HG03095 (cell line): ENCODE data around the gene ASAP2.

Experiments
- ATAC-seq: cut with Tn5 transposase; IDR thresholded peaks from one replicate; pipeline ENCODE4 v1.9.1; 2021; ENCODE audit warnings: moderate library complexity; ENCODE audit not compliant: unreplicated experiment

The ASAP2 gene

GRCh38 chr2:9291331-9291730 is 84.7 kb downstream of the ASAP2 start:
- no peak for ATAC-seq

DNA sequence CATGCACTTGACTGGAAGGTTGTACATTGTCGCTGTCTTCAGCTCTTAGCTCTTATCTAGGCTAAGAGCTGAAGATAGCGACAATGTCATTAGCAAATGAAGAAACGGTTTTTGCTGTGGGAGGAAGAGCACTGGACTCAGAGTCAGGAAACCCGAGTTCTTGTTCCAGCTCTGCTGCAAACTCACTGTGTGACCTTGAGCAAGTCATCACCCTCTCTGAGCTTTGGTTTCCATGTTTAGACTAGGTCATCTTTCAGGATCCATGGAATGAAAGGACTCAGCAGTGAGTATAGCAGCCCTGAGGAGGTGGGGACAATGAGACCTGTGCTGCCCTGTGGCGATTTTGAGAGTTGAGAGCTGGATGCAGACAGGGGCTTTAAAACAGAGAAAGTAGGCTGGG is 85.3 kb downstream of the ASAP2 start:
- no peak for ATAC-seq

GRCh38 chr2:9292426-9292825 is 85.8 kb downstream of the ASAP2 start:
- no peak for ATAC-seq

- no peak for ATAC-seq
Measured at GRCh38 chr2:9294764-9295163, 88.2 kb downstream of the ASAP2 start.

DNA sequence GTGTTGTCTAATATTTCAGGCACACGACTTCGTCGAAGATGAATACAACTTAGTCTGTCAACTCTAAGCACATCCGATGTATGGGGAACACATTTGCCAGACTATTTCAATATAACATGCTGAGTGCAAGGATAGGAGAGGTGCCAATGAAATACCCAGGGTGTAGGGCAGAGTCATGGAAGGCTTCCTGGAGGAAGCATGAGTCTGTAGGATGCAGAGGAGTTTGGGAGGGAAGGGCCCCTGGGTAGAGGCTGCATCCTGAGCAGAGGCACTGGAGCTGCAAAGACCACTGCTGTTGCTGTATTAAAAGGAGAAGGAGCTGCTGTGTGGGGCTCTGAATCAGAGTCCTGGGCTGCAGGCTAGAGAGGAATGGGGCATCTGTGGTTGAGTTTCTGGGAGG is 89.9 kb downstream of the ASAP2 start:
- ATAC-seq: no peak

DNA sequence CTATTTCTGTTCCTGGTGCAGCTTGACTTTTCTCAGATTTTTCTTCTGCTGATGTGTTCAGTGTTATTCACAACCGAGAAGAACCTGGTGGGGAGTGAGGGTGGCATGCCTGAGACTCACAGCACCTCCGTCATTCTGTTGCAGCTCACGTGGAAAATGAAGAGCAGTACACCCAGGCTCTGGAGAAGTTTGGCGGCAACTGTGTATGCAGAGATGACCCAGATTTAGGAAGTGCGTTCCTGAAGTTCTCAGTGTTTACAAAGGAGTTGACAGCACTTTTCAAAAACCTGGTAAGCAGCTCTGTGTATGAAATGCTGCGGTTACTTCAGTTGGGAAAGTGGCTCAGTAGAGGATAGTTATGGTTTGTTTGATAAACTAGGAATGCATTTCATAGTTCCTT is 90.5 kb downstream of the ASAP2 start:
- ATAC-seq: no peak

GRCh38 chr2:9297807-9298206 is 91.2 kb downstream of the ASAP2 start:
- no peak for ATAC-seq

- no peak for ATAC-seq
Measured at GRCh38 chr2:9298583-9298982, 92.0 kb downstream of the ASAP2 start.

DNA sequence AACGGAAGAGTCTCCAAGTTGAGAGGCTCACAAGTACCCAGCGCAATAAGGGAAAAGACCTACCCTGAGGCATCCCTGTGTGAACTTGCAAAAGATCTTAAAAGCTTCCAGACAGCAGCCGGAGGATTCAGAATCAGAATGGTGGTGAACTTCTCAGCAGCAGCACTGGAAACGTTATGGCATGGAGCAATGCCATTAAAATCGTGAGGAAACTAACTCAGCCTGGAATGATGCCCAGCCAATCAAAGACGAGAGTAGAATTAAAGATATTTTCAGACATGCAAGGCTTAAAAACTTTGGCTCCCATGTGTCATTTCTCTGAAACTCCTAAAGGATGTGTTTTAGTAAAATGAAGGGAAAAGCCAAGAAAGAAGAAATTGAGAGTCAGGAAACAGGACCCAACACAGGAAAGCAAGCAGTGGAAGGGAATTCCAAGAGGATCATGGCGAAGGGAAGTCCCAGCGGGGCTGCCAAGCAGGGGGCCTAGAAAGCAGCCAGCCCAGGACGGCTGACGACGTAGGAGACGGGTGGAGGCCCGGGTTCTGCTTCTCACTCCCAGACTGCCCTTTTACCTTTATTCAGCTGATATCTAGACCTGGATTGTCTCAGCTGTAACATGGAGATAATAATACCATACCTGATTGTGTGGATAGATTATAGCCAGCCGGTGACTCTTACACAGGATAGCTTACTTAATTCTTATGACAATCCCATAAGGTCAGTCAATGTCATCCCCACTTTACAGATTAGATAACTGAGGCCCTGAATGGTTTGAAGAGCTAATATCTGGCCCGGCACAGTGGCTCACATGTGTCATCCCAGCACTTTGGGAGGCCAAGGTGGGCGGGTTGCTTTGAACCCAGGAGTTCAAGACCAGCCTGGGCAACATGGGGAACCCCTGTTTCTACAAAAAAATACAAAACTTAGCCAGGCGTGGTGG is 92.8 kb downstream of the ASAP2 start:
- no peak for ATAC-seq

GRCh38 chr2:9300214-9300613 is 93.6 kb downstream of the ASAP2 start:
- ATAC-seq: no peak

DNA sequence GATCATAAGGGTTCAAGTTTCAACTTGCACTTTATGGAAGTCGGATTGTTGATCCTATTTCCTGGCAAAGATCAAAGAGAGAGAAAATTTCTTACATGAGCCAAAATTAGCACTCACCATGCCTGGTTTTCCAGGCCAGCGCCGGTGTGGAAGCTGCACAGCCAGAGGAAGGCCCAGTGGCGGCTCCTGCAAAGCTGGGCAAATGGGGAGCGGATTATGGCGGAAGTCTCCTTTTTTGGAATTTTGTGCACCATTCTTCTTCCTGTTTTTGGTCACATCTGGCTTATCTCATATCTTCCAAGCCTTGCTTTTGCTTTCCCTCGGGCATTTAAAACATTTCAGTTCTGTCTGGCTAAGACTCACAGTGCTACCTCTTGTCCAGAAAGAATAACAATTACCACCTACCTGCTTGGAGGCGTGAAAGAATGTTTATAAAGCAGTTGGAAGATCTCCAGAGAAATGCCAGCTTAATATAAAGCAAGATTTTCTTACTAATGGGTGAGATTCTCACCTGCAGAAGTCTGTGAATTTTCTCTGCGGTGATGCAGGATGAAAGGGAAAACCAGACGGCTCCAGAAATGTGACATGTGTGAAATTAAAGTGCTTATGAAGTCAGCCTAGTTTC is 94.3 kb downstream of the ASAP2 start:
- no peak for ATAC-seq

- no peak for ATAC-seq
Measured at GRCh38 chr2:9302755-9303154, 96.1 kb downstream of the ASAP2 start.

DNA sequence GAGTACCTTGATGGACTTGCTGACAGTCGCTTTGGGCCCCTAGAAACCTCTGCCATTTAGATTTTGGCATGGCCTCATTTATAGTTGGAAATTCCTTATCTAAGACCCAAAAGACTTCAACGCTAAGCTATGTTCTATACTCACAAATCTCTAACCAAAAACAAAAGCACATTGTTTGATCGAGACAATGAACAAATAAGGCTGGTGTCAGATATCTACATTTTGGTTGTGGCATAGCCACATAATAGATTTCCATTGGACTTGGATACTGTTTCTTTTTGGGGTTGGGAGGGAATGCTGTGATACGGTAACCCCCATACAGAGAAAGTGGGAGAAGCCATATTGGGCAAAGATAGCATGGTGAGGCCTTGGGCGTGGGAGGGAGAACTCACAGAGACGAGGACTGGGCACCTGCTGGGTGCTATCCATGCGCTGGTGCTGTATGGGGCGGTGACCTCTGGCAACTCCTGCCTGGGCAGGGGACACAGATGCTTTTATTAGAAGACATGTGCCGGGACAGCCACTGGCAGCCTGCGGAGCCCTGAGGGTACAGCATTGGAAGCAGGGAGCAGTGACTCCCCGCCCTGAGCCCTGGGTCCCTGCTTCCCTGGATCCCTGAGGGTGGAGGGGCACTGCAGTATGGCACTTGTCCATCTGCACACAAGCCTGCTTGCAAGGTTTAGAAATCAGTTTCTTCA is 97.1 kb downstream of the ASAP2 start:
- ATAC-seq: no peak

- no peak for ATAC-seq
Measured at GRCh38 chr2:9306911-9307310, 100.3 kb downstream of the ASAP2 start.

- ATAC-seq: no peak
Measured at GRCh38 chr2:9307535-9307934, 100.9 kb downstream of the ASAP2 start.

DNA sequence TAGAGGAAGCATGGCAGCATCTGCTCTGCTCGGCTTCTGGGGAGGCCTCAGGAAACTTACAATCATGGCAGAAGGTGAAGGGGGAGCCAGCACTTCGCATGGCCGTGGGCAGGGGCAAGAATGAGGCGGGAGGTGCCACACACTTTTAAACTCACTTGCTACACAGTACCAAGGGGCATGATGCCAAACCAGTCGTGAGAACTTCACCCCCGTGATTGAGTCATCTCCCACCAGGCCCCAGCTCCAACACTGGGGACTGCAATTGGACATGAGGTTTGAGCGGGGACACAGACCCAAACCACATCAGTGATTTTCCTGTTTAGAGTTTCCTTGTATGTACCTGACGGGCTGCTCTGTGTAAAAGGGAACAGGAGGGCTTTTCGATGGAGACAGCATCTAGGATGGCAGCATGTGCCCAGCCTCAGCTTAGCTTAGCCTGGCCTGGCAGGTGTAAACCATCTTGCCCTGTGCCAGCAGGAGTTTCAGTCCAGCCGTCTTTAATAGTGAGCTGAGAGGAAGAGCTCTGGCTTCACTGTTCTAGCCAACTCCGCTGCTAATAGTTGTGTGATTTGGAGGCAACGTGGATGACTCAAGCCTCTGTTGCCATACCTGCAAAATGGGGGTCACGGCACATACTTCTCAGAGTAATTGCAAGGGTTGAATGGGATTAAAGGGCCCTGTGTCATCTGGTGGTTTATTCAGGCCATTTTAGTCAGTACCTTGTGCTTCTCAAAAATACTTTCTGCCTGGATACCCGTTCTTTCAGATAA is 101.8 kb downstream of the ASAP2 start:
- no peak for ATAC-seq

DNA sequence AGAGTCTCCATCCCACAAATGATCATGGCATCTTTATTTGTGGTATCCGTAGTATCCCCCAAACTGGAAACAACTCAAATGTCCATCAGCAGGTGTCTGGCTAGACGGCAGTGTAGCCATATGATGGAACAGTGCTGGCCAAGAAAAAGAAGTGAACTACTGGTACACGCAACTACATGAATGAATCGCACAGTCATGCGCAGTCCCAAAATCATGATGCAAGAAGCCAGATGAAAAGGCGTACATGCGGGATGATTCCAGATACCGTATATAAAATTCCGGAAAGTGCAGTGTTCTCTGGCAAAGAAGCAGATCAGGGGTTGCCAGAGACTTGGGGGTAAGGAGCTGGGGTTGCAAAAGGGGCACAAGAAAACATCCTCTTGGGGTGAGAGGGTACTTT is 102.5 kb downstream of the ASAP2 start:
- no peak for ATAC-seq

GRCh38 chr2:9310377-9310776 is 103.8 kb downstream of the ASAP2 start:
- ATAC-seq: no peak

DNA sequence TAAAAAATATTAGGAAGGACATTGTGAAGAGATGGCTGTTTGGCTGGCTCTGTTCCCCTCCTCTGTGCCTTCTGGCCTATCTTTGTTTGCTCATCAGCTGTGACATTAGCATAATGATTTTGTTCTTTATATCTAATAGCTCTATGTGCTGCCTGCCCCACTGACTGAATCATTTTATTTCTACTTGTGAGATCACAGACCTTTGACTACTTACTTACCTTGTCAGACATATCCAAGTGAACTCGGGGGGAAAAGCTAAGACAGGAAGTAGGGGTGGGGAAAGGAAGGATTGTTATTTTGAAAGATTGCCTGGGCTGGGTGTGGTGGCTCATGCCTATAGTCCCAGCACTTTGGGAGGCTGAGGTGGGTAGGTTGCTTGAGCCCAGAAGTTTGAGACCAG is 104.2 kb downstream of the ASAP2 start:
- ATAC-seq: no peak

DNA sequence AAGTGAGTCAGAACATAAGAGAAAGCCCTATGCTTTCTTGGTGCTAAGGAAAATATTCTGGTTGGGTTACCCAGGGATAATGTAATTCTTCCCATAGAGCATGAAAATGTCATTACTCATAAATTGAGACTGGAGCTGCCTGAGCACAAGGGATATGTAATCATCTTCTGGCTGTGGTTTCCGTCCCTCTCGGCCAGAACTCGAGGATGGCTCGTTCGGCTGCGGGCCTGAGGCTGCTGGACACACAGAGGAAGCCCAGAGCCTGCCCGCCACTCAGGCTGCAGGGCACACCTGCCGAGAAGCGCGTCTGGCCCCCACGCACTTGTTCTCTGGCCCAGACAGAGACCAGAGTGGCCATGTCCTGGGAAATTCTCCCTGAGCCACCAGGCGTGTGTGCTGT is 104.9 kb downstream of the ASAP2 start:
- no peak for ATAC-seq

- ATAC-seq: no peak
Measured at GRCh38 chr2:9312591-9312990, 106.0 kb downstream of the ASAP2 start.
